ENCODE measurements around the gene SRPRA. TPM values are rescaled to one million over a fixed set of nuclear protein-coding genes. Genes with fewer than 3 reads are reported as not detected.
A peak's percentile ranks its signal among the peaks of the same experiment; 100 is the strongest.
"Not testable (repeated sequence)": the region's sequence is repeated elsewhere in the genome, so short reads cannot be mapped to it uniquely, and the experiment has no call there.

Gene SRPRA
- total RNA-seq, 1 experiment from 2014 or later: 57.5 TPM

GRCh38 chr11:126290887-126291286, 22.2 kb upstream of the SRPRA start:
- in situ Hi-C loops (cut with HindIII; ENCODE audit: low pct_unique_long_range_greater_than_20kb, low sequenced_read_pairs): no loop called here

GRCh38 chr11:126288237-126288636, 19.5 kb upstream of the SRPRA start:
- no peak for DNase-seq (ENCODE audit: low read depth)
- in situ Hi-C loops (cut with HindIII; ENCODE audit: low pct_unique_long_range_greater_than_20kb, low sequenced_read_pairs): no loop called here

More at GRCh38 chr11:126290887-126291286, 22.2 kb upstream of the SRPRA start:
- no peak for DNase-seq (ENCODE audit: low read depth)

- in situ Hi-C loops (cut with HindIII; ENCODE audit: low pct_unique_long_range_greater_than_20kb, low sequenced_read_pairs): no loop called here
- DNase-seq (ENCODE audit: low read depth): peak; percentile 65
Observed at GRCh38 chr11:126284829-126285228, 16.1 kb upstream of the SRPRA start.

- in situ Hi-C loops (cut with HindIII; ENCODE audit: low pct_unique_long_range_greater_than_20kb, low sequenced_read_pairs): no loop called here
- DNase-seq (ENCODE audit: low read depth): peak; percentile 67
Observed at GRCh38 chr11:126282736-126283591, 14.3 kb upstream of the SRPRA start, which contains the start of gene TIRAP. TSS of gene TIRAP (plus strand) at chr11:126283093. CDS start at chr11:126290895, 7,802 bp downstream.

GRCh38 chr11:126282361-126282735, 13.7 kb upstream of the SRPRA start:
- in situ Hi-C loops (cut with HindIII; ENCODE audit: low pct_unique_long_range_greater_than_20kb, low sequenced_read_pairs): no loop called here
- DNase-seq (ENCODE audit: low read depth): no peak

GRCh38 chr11:126281666-126282175, 13.0 kb upstream of the SRPRA start:
- DNase-seq (ENCODE audit: low read depth): no peak
- in situ Hi-C loops (cut with HindIII; ENCODE audit: low pct_unique_long_range_greater_than_20kb, low sequenced_read_pairs): no loop called here

GRCh38 chr11:126281245-126281644, 12.6 kb upstream of the SRPRA start:
- in situ Hi-C loops (cut with HindIII; ENCODE audit: low pct_unique_long_range_greater_than_20kb, low sequenced_read_pairs): no loop called here
- DNase-seq (ENCODE audit: low read depth): no peak

GRCh38 chr11:126280595-126280994, 11.9 kb upstream of the SRPRA start:
- in situ Hi-C loops (cut with HindIII; ENCODE audit: low pct_unique_long_range_greater_than_20kb, low sequenced_read_pairs): no loop called here
- DNase-seq (ENCODE audit: low read depth): no peak

- in situ Hi-C loops (cut with HindIII; ENCODE audit: low pct_unique_long_range_greater_than_20kb, low sequenced_read_pairs): no loop called here
- DNase-seq (ENCODE audit: low read depth): no peak
Observed at GRCh38 chr11:126279191-126279590, 10.5 kb upstream of the SRPRA start.

- DNase-seq (ENCODE audit: low read depth): no peak
- in situ Hi-C loops (cut with HindIII; ENCODE audit: low pct_unique_long_range_greater_than_20kb, low sequenced_read_pairs): no loop called here
Observed at GRCh38 chr11:126277780-126278179, 9.1 kb upstream of the SRPRA start.

- in situ Hi-C loops (cut with HindIII; ENCODE audit: low pct_unique_long_range_greater_than_20kb, low sequenced_read_pairs): no loop called here
- no peak for DNase-seq (ENCODE audit: low read depth)
Observed at GRCh38 chr11:126277322-126277721, 8.6 kb upstream of the SRPRA start.

GRCh38 chr11:126268361-126268707, 361 bp downstream of the SRPRA start:
- in situ Hi-C loops (cut with HindIII; ENCODE audit: low pct_unique_long_range_greater_than_20kb, low sequenced_read_pairs): no loop called here
- DNase-seq (ENCODE audit: low read depth): no peak

- in situ Hi-C loops (cut with HindIII; ENCODE audit: low pct_unique_long_range_greater_than_20kb, low sequenced_read_pairs): no loop called here
- DNase-seq (ENCODE audit: low read depth): no peak
Observed at GRCh38 chr11:126267650-126268049, 1.0 kb downstream of the SRPRA start.

- in situ Hi-C loops (cut with HindIII; ENCODE audit: low pct_unique_long_range_greater_than_20kb, low sequenced_read_pairs): no loop called here
- DNase-seq (ENCODE audit: low read depth): no peak
Observed at GRCh38 chr11:126265811-126266210, 2.9 kb downstream of the SRPRA start.

GRCh38 chr11:126263489-126263888, 5.2 kb downstream of the SRPRA start:
- no peak for DNase-seq (ENCODE audit: low read depth)
- in situ Hi-C loops (cut with HindIII; ENCODE audit: low pct_unique_long_range_greater_than_20kb, low sequenced_read_pairs): no loop called here

- in situ Hi-C loops (cut with HindIII; ENCODE audit: low pct_unique_long_range_greater_than_20kb, low sequenced_read_pairs): no loop called here
- no peak for DNase-seq (ENCODE audit: low read depth)
Observed at GRCh38 chr11:126262216-126262615, 6.5 kb downstream of the SRPRA start.

- no peak for DNase-seq (ENCODE audit: low read depth)
- in situ Hi-C loops (cut with HindIII; ENCODE audit: low pct_unique_long_range_greater_than_20kb, low sequenced_read_pairs): no loop called here
Observed at GRCh38 chr11:126257764-126258163, 10.9 kb downstream of the SRPRA start.

GRCh38 chr11:126257144-126257543, 11.6 kb downstream of the SRPRA start:
- DNase-seq (ENCODE audit: low read depth): no peak
- in situ Hi-C loops (cut with HindIII; ENCODE audit: low pct_unique_long_range_greater_than_20kb, low sequenced_read_pairs): no loop called here

GRCh38 chr11:126256216-126256615, 12.5 kb downstream of the SRPRA start:
- DNase-seq (ENCODE audit: low read depth): no peak
- in situ Hi-C loops (cut with HindIII; ENCODE audit: low pct_unique_long_range_greater_than_20kb, low sequenced_read_pairs): no loop called here

- DNase-seq (ENCODE audit: low read depth); in situ Hi-C loops (cut with HindIII; ENCODE audit: low pct_unique_long_range_greater_than_20kb, low sequenced_read_pairs): not testable (repeated sequence)
Observed at GRCh38 chr11:126255507-126255906, 13.2 kb downstream of the SRPRA start.
